DMS153 (cell line): ENCODE measurements around the gene CFDP1.

Experiments
- DNase-seq: peaks from one replicate; lab custom pipeline; 2025; lab: John Stamatoyannopoulos, UW

CFDP1 gene

DNA sequence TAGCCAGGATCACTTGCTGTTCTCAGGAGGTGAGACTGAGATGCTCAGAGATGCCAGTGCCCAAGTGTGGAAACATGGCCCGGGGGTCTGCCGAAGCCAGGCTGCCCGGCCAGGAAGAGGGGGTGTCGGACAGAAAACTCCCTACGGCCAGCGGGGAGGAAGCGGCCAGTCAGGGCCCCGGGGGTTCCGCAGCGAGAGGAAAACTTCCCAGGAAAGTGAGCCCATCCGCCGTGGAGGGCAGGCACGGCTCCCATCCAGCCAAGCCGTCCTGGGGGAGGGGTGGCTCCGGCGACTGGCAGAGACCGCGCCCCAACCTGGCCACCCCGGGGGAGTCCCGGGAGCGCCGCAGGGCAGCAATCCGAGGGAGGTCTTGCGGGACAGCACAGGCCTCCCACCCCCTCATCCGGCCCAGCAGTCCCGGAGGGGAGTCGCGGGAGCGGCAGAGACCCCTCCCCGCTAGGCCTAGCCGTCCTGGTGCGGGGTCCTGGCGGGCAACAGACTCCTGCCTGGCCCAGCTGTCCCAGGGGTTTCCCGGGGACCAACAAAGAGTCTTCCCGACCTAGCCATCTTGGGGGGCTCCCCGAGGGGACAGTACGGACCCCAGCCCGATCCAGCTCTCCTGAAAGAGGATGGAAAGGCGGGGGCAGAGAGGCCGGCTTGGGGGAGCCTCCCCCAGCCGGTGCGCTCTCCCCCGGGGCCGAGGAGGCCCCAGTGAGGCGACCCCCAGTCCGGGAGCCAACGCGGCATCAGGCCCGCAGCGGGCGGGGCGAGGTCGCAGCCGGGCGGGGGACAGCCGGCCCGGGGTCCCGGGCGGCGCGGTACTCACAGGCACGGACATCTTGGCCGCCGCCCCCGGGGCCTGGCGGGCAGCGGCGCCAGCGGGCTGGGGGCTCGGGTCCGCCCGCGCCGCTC is 168.0 kb downstream of the CFDP1 start:
- no peak for DNase-seq

- no peak for DNase-seq
These were observed 168.8 kb downstream of the CFDP1 start for GRCh38 chr16:75264457-75264998.

GRCh38 chr16:75263963-75264445 is 169.3 kb downstream of the CFDP1 start:
- no peak for DNase-seq

GRCh38 chr16:75263291-75263962 is 169.9 kb downstream of the CFDP1 start:
- no peak for DNase-seq

DNA sequence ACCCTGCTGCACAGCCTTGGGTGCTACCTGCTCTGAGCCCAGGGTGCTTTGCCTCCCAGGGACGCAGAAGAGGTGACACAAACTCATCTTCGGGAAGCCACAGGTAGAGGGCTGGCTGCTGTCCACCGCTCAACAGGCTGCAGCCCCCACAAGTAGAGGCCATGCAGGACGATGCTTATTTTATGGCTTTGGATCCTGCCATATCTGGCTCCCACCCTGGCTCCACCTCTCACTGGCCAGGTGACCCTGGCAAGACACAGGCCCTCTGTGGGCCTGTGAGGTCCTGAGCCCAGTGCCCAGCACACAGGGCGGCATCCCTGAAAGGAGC is 170.5 kb downstream of the CFDP1 start:
- DNase-seq, result no peak

DNA sequence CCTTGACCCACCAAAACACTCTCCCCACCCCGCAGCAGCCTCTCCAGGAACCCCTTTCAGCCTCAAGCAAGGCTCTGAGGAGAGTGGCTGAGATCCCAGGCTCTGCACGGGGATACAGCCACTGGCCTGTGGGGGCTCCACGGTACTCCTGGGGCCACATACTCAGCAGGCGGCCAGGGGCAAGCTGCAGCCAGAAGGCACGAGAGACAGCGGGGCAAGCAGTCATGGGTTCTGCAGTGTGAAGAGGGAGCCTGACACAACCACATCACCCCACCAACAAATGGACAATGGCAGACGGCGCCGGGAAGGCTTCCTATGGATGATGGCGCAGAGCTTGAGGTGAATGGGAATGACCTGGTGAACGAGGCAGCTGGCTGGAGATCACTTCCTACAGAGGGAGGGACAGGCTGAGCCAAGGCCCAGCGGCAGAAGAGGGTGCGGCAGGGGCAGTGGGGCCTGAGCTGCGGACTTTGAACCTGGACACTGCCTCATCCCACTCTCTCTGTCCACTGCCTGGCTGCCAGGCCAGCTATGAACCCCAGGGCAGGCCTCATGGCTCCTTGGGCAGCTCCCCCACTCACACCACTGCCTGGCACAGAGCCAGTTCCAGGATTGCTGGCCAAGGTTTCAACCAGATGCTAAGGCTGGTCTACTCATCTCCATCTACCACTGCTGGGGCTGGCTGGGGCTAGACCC is 171.1 kb downstream of the CFDP1 start:
- no peak for DNase-seq

DNA sequence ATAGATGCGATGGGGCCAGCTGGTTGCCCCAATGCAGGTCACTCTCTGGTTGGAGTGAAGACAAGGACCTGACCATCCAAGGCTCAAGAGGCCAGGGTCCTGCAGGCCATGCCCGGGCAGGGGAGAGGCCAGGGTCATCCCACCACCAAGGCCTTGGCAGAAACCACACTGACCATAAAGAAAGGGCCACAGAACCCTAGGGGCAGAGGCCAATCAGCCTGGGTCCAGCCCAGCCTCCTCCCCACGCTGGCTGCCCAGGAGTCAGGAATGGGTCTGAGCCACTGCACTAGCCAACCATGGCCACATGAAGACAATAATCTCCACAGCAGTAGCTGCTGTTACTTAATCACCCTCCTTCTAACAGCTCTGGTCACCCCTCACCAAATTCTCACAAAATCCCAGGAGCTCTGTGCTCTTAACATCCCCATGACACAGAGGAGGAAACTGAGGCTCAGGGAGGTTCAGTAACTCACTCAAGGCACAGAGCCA is 171.7 kb downstream of the CFDP1 start:
- no peak for DNase-seq

DNA sequence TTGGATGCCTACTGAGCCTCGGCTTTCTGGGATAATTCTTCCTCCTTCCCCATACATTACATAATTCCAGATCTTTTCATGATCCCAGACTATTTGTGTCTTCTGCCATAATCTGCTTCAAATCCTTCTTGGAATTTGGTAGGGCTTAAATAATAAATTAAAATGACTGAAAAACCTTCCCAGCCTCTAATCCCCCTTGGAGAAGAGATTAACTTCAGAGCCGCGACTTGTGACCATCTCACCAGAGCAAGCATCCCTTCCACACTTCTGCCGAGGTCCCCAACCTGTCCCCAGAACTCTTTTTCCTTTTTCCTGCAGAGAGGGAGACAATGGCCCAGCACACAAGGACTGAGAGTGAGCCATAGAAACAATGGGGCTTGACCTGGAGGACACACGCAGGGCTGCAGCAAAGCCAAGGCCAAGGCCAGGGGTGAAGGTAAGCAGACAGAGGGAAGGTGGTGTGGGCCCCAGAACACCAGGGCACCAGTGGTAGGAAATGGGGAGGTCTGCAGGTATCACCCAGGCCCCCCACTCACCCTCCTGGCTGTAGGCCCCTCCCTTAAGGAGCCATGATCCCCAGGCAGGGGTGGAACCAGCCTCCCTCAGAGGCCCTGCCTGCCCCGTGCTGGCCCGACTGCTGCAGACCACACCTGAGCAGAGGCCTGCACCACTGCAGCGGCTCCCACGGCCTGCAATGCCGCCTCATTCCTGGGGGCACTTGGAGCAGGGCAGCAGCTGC is 172.3 kb downstream of the CFDP1 start:
- no peak for DNase-seq

- DNase-seq, result no peak
These were observed 174.5 kb downstream of the CFDP1 start for GRCh38 chr16:75258807-75259141.

DNA sequence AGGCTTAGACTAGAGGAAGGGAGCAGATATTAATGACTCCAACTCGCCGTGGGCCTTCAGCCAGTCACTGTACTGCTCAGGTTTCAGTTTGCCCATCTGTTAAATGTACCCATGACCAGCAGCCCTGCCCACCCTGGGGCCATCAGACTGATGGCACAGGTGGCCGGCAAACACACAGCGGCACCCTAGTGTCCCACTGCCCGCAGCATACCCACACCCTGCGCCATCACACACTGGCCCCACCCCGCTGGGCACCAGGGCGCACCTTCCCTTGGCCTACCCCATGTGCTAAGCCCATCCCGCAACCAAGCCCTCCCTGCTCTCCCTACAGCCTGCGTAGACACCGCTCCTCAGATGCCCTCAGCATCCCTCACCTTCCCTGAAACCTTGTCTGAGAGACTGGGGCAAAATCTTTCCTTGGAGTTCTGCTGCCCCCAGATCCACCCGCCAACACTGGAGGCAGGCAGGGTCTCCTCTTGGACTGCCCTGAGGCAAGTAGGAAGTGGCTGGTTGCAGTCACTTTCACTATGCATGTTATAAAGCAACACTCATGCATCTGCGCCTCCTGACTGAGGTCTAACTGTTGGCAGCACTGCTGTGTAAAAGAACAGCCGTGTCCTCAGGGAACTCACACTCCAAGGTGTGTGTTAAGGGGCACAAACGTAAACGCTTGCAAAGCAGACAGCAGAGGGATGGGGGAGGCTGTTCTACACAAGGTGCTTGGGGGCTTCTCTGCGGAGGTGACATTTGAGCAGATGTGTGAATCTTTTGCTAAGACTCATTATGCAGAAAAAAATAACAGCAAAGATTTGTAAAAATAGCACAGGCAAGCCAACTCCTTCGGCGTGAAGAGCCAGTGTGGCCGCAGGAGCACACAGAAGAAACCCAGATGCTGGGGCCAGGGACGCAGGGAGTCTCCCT is 175.2 kb downstream of the CFDP1 start:
- no peak for DNase-seq

DNA sequence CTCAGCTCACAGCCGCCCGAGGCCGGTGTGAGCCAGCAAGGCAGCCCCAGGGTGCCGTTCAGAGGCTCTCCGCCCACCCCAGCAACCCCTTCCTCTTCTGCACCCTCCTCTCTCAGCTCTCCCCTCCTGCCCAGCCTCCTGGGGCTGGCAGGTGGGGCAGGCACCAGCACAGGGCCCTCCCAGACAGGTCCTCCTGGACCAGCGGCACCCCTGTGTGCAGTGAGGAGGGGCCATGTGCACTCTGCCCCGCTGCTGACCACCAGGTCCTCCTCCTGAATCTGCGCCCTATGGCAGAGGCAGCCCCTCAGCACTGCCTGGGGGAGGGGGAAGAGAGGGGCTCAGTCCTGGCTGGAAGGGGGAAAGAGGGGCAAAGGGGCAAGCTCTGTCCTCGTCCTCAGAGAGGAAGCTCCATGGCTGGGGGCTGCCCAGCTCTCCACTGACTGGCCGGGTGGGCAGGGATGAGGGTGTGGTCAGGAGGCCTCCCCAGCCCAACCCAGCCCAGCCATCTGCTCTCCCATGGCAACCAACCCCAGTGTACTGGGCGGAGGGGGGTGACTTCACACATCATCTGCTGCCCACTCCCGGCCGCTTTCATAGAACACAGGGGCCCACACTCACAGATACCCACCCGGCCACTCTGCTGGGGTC is 176.5 kb downstream of the CFDP1 start:
- no peak for DNase-seq

DNA sequence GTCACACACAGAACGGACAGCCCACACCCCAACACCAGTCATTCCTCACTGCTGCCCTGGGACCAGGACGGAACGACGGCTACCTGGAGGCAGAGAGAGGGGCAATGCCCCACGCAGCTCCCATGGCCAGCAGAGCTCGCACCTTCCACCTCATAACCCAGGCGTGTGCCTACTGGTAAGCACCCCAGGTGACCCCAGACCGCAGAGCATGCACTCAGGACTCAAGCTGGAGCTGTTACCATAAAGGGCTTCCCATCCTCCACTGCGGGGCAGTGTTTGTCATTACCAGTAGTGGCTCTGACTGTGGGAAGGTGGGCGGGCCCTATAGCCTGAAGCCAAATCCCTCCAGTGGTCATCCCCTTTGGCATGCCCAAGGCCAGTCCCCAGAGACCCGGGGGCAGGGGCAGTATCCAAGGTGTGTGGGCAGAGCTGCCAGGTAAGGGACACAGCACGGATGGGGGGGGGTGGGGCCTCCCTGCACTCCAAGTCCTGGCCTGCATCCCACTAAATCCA is 177.2 kb downstream of the CFDP1 start:
- DNase-seq, result no peak

DNA sequence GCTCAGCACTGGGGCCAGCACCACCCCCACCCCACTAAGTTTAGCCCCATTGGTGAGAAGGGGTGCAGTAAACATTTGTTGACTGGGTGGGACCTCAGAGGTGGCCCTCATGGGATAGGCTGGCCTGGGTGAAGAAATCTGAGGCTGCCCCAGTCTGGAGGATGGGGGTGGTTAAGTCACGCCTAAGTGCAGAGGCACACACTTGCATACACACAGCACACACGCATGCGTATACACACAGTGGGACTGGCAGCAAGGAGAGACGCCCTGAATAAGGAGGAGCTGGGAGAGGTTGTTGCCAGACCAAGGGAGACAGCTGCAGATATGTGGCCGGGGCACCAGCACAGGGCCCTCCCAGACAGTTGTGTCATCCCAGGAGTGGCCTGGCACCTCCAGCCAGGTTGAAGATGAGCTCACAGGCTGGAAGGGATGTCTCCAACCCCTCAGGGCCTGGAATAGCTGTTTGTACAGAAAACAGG is 178.9 kb downstream of the CFDP1 start:
- no peak for DNase-seq

- DNase-seq, result no peak
These were observed 180.1 kb downstream of the CFDP1 start for GRCh38 chr16:75252946-75253911.

DNA sequence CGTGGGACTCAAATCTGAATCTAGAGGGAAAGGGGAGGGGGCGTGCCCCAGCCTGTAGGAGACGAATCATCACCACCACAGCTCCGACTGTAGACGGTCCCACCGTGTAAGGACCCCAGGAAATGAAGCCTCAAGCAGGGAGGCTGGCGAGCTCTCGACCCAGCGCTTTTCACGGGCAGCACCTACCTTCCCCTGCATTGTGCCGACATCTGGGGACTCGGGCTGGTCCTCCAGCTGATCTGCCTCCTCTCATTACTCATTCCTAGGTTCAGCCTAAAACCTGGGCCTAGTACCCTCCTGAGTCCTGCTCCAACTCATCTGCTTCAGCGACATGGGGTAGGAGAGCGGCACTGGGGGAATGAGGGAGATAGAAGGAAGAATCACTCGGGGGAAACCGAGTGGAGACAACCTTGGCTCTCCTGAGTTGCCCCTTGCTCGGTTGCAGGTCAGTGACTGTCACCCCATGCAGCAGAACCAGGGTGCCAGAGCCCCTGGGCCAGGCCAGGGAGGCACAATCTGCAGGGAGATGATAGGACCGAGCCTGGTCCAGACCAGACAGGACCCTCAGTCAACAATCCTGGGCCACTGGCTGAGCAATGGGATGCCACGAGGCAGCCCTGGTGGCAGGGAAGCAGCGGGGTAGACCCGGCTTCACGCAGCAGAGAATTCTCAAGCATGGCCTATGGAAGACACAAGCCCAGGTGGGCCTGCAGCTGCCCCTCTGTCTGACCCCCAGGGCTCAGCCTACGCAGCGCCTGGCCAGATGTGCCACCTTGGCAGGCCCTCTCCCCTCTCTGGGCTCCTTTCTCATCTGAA is 181.0 kb downstream of the CFDP1 start:
- no peak for DNase-seq

- DNase-seq, result peak; percentile 73
These were observed 181.8 kb downstream of the CFDP1 start, which contains the start of gene BCAR1 for GRCh38 chr16:75251280-75252048. Gene BCAR1 (minus strand): TSS chr16:75251624. CDS start chr16:75251482, 142 bp downstream.

DNA sequence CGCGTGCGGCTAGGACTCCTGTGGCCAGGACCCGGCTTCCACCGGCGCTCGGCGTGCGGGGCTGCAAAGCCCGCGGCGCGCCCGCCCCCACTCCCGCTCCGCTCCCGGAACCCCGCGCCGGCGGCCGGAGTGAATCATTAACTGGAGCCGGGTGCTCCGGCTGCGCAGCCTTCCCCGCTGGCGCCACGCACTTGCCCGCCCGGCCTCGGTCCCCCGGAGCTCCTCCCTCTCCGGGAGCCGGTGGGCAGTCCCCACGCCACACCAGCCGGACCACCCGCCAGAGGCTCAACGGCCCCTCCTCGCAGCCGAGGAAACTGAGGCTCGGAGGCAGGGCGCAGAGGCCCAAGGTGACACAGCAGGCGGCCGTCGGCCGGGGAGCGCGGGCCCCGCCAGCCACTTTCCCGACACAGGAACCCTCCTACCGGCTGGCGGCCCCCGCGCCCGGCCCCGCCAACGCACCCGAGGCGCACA is 182.5 kb downstream of the CFDP1 start:
- no peak for DNase-seq
